ENCODE measurements around the gene GUCA2A. TPM values are rescaled to one million over a fixed set of nuclear protein-coding genes. Genes with fewer than 3 reads are reported as not detected.

The GUCA2A gene
- total RNA-seq, 1 donor from 2014 or later: not detected

DNA sequence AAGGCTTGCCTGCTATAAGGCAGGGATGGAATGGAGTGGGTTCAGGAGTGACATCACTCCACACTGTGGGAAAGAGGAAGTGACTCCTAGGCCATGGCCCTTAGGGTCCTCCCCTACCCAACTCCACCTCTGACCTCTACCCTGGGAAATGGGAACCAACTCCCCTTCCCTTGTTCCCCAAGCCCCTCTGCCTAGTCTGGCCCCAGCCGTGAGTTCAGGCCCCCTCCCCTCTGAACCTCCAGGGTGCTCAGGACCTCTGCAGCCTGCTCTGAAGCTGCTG is 3.8 kb upstream of the GUCA2A start:
- intact Hi-C loops (cut with DNase I): no loop called here
- no peaks in the 10 kb centered on the region for H3K36me3 ChIP-seq
- TF ChIP-seq POLR2A (IDR thresholded peaks at IDR 0.05) (no peak), POLR2AphosphoS5 (IDR thresholded peaks at IDR 0.05; ENCODE audit: insufficient read depth in 1 of 2, low read depth in 1 of 2) (no peak), CTCF (IDR thresholded peaks at IDR 0.05) (no peak)
- H3K27ac ChIP-seq: no peak overlapping the region
- no peak for DNase-seq (ENCODE audit: extremely low spot score in 2 of 2)
- H3K4me1 ChIP-seq: peaks cover 39% of the 10 kb centered on the region
- H3K4me3 ChIP-seq: no peak overlapping the region
- H3K27me3 ChIP-seq: no peaks in the 10 kb centered on the region
- no peaks in the 10 kb centered on the region for H3K9me3 ChIP-seq

GRCh38 chr1:42167611-42168390 is 3.3 kb upstream of the GUCA2A start:
- no peak for TF ChIP-seq CTCF (IDR thresholded peaks at IDR 0.05)
- no peak for TF ChIP-seq POLR2A (IDR thresholded peaks at IDR 0.05)
- TF ChIP-seq POLR2AphosphoS5 (IDR thresholded peaks at IDR 0.05; ENCODE audit: insufficient read depth in 1 of 2, low read depth in 1 of 2): no peak
- Histone ChIP-seq H3K9me3 (no peaks in the 10 kb centered on the region), H3K4me3 (no peak overlapping the region), H3K4me1 (peaks cover 34% of the 10 kb centered on the region), H3K27me3 (no peaks in the 10 kb centered on the region), H3K27ac (no peak overlapping the region), H3K36me3 (no peaks in the 10 kb centered on the region)
- no peak for DNase-seq (ENCODE audit: extremely low spot score in 2 of 2)
- intact Hi-C loops (cut with DNase I): no loop called here

- Histone ChIP-seq H3K36me3 (no peaks in the 10 kb centered on the region), H3K9me3 (peaks cover 1% of the 10 kb centered on the region), H3K4me3 (no peak overlapping the region), H3K27ac (no peak overlapping the region), H3K4me1 (peaks cover 15% of the 10 kb centered on the region), H3K27me3 (no peaks in the 10 kb centered on the region)
- intact Hi-C loops (cut with DNase I): no loop called here
- TF ChIP-seq POLR2AphosphoS5 (IDR thresholded peaks at IDR 0.05; ENCODE audit: insufficient read depth in 1 of 2, low read depth in 1 of 2): no peak
- no peak for TF ChIP-seq POLR2A (IDR thresholded peaks at IDR 0.05)
- TF ChIP-seq CTCF (IDR thresholded peaks at IDR 0.05): no peak
- DNase-seq (ENCODE audit: extremely low spot score in 2 of 2): no peak
Observed at GRCh38 chr1:42165511-42166210, 1.1 kb upstream of the GUCA2A start.

DNA sequence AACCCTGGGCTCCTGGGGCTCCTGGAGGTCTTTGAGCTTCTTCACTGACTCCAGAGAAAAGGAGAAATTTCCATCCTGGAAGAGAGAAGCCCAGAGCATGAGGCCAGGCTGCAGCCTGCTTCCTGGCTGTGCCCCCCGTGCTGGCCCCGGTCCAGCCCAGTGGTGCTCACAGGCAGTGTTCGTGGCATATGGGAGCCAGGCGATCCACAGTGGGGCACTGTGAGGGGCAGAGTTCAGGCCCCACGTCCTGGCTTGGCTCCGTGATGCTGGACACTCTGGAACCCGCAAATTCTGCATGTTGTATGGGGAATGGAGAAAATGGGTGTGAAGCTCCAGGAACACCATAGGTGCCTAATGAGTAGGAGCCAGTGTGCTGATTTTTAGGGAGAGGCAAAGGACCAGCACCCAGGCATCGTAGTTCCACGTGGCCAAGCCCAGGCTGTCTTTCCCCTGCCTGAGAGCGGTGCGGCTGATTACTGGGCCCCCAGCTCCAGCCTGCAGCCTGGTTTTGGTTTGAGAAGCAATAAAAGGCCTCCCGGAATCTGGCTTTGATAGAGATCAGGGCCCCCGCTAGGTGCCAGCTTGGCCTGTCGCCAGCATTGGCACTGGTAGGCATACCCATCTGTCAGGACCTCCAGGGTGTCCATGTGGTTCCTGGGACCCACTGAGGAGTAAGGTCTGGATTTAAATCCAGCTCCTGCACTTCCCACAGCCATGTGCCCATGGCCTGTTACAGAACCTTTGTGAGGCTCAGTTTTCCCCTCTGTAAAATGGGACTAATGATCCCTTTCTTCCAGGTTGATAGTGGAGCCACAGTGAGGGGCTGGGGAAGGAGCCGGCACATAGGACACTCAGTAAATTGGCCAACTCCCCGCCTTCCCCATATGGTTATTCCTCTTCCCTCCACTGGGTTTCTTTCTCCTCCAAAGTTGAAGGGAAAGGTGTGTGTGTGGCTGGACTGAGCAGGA is 725 bp downstream of the GUCA2A start:
- no peak for DNase-seq (ENCODE audit: extremely low spot score in 2 of 2)
- no peaks in the 10 kb centered on the region for H3K27me3 ChIP-seq
- H3K27ac ChIP-seq: no peak overlapping the region
- peaks cover 6% of the 10 kb centered on the region for H3K4me1 ChIP-seq
- no peak overlapping the region for H3K4me3 ChIP-seq
- H3K9me3 ChIP-seq: peaks cover 7% of the 10 kb centered on the region
- no peaks in the 10 kb centered on the region for H3K36me3 ChIP-seq
- no peak for TF ChIP-seq POLR2A (IDR thresholded peaks at IDR 0.05)
- no peak for TF ChIP-seq POLR2AphosphoS5 (IDR thresholded peaks at IDR 0.05; ENCODE audit: insufficient read depth in 1 of 2, low read depth in 1 of 2)
- no peak for TF ChIP-seq CTCF (IDR thresholded peaks at IDR 0.05)
- intact Hi-C loops (cut with DNase I): no loop called here
